Omental fat pad (tissue), 4 donors: ENCODE measurements around the gene PALM. TPM values are rescaled to one million over a fixed set of nuclear protein-coding genes. Genes with fewer than 3 reads are reported as not detected.
"Not testable (repeated sequence)": the region's sequence is repeated elsewhere in the genome, so short reads cannot be mapped to it uniquely, and the experiment has no call there.

Source experiments
- ATAC-seq: fragments of 150-250 bp; one replicate; pipeline ENCODE4 v1.9.1; 2016; ENCODE audit warnings: mild to moderate bottlenecking, moderate library complexity; ENCODE audit not compliant: low FRiP score
- DNase-seq: peaks from one replicate; pipeline ENCODE4 v3.0.0-alpha.2; 2019; ENCODE audit warnings: low spot score
- CTCF ChIP-seq, 3 donors: fragments of 450-650 bp; IDR thresholded peaks; one replicate each; pipeline ENCODE4 v1.5.1; 2016 to 2017; ENCODE audit warnings: antibody characterized with exemption in 3 of 3, mild to moderate bottlenecking in 3 of 3, moderate library complexity in 2 of 3
- total RNA-seq, 4 donors: library from RNA; depleted of rRNA; stranded (reverse); fragments of >200 nt; gene quantifications; one replicate each; pipeline ENCODE4 v1.1.0, GENCODE V29; 2016

Gene PALM
- total RNA-seq, 4 donors from 2014 or later, result 44.6 to 119 (median 54.8) TPM

GRCh38 chr19:723247-723646 lies 14.5 kb downstream of the PALM start:
- TF ChIP-seq CTCF (IDR thresholded peaks at IDR 0.05), result no peak
- ATAC-seq (no peak), DNase-seq (no peak)

GRCh38 chr19:723714-724113 lies 15.0 kb downstream of the PALM start:
- no peak for TF ChIP-seq CTCF (IDR thresholded peaks at IDR 0.05)
- no peak for DNase-seq
- no peak for ATAC-seq

- DNase-seq, result no peak
- TF ChIP-seq CTCF (IDR thresholded peaks at IDR 0.05), result no peak
- no peak for ATAC-seq
These were observed 16.8 kb downstream of the PALM start for GRCh38 chr19:725461-726089.

- DNase-seq (no peak), ATAC-seq (no peak)
- no peak for TF ChIP-seq CTCF (IDR thresholded peaks at IDR 0.05)
These were observed 18.5 kb downstream of the PALM start for GRCh38 chr19:726993-727956.

GRCh38 chr19:728011-728410 lies 19.3 kb downstream of the PALM start:
- DNase-seq, result no peak
- TF ChIP-seq CTCF (IDR thresholded peaks at IDR 0.05), result no peak
- ATAC-seq, result no peak

- DNase-seq, ATAC-seq: not testable (repeated sequence)
These were observed 20.8 kb downstream of the PALM start for GRCh38 chr19:729564-729963.

GRCh38 chr19:729965-730668 lies 21.4 kb downstream of the PALM start:
- ATAC-seq (no peak), DNase-seq (no peak)

More at GRCh38 chr19:729965-730668, 21.4 kb downstream of the PALM start:
- TF ChIP-seq CTCF (IDR thresholded peaks at IDR 0.05), result no peak
